Stimulated activated CD8-positive, alpha-beta memory T cell treated with anti-CD3 and anti-CD28 coated beads, Interleukin-12 subunit alpha, Interleukin-12 subunit beta, amount 100 ng/mL, for 24 hours (primary cell): ENCODE measurements around the gene ALDH3B1.

Experiments
- DNase-seq: peaks from one replicate; pipeline ENCODE4 v3.0.0-alpha.2; 2020; ENCODE audit errors: extremely low read depth

The ALDH3B1 gene

DNA sequence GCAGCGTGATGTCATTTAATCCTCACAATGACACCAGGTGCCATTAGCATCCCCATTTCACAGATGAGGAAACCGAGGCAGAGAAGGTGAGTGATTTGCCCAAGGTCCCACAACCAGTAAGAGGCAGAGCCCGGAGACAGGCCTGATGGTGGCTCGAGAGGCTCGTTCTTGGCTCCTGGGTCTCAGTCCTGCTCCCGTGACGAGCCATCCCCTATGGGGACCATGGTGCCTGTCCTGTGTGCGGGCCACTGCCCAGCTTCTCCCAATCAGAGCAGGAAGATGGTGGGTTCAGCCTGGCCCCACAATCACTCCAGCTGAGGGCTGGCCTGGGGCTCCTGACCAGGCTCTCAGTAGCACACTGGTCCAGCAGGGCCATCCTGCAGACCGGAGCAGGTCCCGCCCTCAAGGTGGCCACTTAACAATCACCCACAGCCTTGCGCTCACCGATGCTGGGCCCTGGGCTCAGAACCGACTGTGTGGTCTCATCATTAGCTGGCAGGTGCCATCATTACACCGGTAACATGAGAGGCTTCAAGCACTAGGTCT, 3.6 kb downstream of the ALDH3B1 start:
- no peak for DNase-seq

DNA sequence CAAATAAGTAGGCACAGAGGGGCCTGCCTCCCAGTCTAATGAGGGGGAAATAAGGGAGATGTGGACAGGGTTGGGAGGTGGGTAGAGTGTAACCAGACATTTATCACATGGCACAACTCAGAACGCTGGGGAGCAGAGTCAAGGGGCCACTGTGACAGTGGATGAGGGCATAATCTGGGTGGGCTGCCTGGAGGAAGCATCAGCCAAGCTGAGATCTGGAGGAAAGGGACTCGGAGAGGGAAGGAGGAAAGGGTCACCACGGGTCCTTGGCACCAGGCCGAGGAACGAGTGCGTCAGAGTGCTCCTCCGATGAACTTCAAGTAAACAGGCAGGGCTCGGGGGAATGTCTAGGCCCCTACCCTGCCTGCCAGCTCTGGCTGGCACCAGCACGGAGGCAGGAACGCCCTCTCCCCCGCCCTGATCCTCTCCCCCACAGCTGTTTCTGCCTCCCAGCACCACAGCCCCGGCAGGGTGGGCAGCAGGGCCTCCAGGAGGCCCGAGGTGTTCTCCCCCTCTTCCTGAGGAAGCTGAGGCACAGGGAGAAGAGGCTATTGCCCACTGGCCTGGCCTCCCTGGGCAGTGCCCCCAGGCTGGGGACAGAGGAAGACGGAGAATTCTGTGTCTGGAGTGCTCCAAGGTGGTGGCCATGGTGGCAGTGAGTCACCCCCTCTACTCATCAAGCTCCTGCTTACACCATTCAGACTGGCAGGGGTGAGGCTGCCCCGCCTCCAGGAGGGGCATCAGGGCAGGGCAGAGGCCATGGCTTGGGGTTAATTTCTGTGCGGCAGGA, 4.2 kb downstream of the ALDH3B1 start:
- DNase-seq: no peak

DNA sequence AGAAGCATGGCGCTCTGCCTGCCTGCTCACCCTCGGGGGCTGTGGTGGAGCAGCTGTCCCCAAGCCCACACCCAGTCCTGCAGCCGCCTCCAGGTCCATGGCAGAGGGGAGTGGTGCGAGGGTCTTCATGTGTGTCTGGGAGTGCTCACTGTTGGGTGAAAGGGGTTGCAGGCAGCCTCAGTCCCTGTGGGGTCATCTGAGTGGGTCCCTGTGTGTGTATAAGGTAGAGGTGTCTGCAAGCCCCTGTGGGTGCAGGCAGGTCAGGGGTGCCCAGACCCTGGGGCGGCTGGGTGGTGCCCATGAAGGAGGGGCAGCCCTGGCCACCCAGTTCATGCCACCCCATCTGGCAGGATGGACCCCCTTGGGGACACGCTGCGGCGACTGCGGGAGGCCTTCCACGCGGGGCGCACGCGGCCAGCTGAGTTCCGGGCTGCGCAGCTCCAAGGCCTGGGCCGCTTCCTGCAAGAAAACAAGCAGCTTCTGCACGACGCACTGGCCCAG, 4.9 kb downstream of the ALDH3B1 start:
- no peak for DNase-seq

DNA sequence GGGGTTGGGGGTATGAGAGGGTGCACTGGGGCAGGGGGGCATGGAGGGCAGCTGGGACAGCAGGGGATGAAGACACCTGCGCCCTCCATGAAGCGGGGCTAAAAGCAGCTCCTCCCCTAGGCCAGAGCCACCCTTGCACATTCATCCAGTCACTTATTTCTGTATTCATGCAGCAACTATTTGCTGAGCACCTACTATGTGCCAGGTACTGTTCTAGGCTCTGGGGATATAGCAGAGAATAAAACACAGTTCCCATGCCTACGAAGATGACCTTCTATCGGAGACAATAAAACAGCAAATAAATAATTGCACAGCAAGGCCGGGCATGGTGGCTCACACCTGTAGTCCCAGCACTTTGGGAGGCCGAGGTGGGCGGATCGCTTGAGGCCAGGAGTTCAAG, 5.3 kb downstream of the ALDH3B1 start:
- no peak for DNase-seq

DNA sequence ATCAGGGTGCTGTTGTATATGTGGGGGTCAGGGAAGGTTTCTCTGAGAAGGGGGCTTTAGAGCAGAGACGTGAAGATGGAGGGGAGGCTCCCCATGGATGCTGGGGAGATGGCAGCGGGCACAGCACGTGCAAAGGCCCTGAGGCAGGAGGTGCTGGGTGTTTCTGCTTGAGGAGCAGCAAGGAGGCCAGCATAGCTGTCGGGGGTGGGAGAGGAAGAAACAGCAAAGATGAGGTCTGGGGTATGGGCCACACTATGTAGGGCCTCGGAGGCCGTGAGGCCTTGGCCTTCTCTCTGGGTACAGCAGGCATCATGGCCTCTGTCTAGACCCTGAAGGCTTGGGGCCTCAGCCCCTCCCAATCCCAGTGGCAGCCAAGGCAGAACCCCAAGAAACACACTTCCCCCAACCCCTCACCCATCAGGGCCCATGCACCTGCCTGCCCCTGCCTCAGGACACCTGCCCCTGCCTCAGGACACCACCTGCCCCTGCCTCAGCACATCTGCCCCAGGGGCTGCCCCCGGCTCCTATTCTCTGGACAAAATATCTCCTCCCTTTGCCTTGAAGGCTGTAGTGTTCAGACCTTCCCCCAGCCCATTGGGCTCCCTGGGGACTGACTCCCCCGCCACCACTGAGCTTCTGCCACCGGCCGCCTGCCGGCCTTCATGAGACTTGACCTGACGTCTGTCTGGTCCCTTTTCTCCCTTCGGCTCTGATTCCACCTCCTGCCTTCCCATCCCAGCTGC, 6.2 kb downstream of the ALDH3B1 start:
- no peak for DNase-seq

DNA sequence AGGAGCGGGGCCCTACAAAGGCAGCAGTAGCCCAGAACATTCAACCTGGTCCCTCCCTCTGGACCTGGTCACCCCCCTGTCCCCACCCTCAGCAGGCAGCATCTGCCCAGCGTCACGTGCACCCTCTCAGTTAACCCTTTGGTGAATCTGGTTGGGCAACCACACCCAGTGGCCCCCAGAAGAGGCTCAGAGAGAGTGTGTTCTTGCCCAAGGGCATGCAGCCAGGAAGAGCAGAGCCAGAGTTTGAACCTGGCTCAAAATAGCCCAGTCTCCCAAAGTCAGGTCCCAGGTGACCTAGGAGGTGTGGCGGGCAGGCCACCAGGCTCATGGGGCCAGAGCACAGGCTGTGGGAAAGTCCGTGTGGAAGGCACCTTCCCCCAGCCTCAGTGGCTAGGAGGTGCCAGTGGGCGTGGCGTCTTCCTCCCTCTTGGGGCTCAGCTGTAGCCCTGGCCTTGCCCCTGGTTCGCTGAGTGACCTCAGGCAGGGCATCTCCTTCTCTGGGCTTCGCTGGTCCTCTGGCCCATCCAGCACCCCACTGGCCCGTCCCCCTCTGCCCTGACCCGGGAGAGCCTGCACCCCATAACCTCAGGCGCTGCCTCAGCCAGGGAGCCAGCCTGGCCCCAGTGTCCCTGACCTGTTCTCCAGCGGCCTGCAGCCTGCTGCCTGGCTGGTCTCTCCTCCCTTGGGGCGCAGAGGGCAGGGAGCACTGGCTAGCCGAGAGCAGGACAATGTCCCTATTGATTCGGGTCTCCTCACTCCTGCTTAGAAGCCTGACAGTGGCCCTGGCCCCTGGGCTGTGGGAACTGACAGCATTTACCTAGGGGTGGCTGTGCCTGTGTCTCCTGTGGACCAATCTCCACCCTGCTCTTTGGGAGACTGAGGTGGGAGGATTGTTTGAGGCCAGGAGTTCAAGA, 7.0 kb downstream of the ALDH3B1 start:
- no peak for DNase-seq

DNA sequence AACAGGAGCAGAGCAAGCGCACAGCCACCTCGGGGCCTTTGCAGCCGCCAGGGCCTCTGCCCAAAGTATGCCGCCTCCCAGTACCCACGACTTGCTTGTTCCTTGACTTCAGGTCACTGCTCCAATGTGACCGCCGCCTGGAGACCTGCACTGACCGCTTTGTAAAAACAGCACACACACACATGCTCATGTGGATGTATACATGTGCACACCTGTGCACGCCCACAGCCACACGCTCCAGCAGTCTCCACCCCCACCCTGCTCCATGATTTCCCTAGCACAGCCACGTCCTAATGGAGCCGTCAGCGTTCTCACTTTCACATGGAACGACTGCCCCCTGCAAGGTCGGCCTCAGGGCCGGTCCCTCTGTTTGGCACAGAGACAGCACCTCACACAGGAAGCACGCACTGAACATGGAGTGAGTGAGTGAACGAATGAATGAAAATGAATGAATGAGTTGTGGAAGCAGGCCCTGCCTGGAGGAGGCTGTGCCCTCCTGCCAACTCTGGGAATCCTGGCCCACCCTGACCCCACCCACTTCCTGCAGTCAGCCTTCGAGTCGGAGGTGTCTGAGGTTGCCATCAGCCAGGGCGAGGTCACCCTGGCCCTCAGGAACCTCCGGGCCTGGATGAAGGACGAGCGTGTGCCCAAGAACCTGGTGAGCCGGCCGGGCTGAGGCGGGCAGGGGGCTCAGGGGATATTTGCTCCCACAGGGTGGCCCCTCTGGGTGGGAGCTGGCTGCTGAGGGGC, 8.0 kb downstream of the ALDH3B1 start:
- no peak for DNase-seq

DNA sequence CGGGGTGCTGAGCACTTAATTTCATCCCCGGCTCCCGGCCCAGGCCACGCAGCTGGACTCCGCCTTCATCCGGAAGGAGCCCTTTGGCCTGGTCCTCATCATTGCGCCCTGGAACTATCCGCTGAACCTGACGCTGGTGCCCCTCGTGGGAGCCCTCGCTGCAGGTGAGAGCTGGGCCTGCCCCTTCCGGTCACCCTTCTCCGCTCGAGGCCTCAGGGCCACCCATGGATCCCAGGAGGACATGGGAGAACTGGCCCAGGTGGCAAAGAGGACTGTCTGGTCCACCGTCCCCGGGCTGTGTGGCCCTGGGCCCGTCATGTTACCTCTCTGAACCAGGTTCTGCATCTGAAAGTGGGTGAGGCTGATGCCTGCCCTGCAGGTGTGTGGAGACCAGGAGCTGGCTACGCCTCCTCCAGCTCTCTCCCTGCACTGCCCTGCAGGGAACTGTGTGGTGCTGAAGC, 8.6 kb downstream of the ALDH3B1 start:
- no peak for DNase-seq

DNA sequence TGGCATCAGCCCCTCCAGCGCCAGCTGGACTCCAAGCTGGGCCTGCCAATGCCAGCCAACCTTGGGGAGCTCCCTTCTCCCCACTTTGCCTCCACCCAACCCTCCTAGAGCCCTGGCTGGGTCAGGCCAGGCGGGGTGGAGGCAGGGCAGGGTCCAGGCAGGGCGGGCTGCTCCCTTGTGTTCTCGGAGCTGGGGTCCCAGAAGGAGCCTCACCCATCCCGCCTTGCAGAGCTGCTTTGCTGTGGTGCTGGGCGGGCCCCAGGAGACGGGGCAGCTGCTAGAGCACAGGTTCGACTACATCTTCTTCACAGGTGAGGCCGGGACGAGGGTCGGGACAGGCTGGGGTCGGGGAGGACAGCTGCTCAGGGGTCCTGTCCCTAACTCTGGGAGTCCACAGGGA, 9.4 kb downstream of the ALDH3B1 start:
- no peak for DNase-seq

DNA sequence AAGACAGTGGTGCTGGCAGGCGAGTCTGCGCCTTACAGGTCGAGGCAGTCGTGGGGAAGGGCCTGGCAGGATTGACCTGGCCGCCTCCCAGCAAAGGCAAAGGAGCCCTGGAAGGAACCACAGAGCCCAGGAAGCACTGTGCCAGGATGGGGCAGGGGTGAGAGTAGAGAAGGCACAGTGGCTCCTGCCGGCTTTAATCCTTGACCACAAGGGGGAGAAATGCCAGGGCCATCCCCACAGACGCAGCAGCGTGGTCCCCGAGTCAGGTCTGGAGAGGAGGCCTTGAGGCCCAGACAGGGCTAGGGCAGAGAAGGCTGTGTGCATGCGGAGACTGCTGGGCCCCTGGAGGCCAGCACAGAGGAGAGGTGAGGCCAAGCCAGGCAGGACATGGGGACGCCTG, 10.4 kb downstream of the ALDH3B1 start:
- no peak for DNase-seq

DNA sequence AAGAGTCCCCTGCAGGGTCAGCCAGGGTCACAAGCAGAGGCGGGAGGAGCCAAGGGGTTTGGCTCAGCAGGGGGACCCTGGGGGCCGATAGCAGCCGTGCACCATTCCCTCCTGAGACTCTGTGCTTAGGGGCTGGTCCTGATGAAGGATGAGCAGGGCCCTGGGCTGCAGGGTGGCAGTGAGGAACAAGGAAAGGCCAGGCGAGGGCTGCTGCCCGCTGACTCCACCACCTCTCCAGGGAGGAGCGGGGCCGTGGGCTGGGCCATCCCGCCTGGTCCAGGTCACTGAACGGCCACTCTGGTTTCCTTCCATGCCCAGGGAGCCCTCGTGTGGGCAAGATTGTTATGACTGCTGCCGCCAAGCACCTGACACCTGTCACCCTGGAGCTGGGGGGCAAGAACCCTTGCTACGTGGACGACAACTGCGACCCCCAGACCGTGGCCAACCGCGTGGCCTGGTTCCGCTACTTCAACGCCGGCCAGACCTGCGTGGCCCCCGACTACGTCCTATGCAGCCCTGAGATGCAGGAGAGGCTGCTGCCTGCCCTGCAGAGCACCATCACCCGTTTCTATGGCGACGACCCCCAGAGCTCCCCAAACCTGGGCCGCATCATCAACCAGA, 11.2 kb downstream of the ALDH3B1 start:
- DNase-seq: no peak

DNA sequence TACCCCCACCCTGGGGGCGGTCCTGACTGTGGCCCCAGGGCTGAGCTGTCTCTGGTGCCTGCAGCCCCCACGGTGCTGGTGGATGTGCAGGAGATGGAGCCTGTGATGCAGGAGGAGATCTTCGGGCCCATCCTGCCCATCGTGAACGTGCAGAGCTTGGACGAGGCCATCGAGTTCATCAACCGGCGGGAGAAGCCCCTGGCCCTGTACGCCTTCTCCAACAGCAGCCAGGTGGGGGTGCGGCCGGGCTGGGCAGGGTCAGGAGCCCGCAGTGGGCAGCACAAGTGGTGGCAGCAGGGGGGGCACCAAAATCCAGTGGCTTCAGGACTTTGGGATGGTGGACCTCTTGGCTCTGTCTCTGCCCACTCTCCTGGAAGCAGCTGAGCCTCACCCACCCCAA, 12.4 kb downstream of the ALDH3B1 start:
- DNase-seq: no peak

DNA sequence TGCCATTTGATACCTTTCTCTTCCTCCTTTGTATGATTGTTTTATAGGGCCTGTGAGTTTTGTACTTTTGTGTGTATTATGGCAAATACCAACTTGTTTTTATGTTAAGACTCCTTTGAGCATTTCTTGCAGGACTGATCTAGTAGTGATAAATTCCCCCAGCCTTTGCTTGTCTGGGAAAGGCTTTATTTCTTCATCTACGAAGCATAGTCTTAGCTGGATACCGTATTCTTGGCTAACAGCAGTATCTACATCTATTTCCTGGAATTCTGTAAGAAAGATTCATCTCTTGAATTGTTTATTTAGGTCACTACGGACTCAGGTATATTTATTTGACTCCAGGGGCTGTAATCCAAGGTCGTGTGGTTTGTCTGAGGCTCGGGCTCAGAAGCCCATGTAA, 14.4 kb downstream of the ALDH3B1 start:
- DNase-seq: no peak

DNA sequence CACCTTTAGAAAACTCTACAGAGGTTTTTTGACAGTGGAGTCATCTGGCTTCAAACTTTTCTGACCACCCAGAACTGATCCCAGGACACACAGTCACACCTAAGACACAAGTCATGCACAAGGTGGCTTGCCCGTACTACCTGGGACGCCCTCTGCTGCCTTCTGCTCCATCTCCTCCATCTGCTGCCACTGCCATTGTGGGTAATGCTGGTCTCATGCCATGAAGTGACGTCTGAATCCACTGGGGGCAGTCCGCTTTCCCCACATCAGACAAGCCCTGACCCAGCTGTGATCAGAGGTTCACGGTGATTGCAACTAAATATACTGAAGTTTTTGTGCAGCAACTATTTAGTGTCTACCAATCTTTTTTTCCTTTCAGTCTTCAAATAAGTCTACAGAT, 14.9 kb downstream of the ALDH3B1 start:
- no peak for DNase-seq

DNA sequence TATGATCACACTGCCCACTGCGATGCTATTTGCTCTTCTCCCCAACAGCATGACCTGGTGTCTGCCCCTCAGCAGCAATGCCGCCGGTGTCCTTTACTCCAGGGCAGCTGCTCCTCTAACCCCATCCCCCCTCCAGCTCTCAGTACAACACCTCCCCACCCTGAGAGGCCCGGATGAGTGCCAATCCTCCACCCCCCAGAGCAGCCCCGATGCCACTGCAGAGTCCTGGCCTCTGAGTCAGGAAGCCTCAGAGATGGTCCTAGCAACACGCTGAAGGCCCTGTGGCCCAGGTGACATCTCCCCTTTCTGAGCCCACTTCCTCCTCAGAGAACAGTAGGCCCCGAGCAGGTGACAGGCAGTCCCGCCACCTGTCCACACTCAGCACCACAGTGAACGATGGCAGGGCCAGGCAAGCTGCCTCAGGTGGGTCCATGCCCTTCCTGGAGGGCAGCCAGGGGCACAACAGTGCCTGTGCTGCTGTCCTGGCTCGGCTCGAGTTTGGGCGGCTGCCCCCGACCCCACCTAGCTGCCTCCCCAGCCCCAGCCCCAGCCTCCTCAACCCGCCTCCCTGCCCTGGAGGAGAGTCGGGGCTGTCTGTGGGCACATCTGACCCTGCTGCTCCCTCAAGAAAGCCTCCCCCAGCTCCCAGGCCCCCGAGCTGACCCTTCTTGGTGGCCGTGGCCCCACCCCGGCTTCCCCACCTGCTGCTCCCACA, 16.4 kb downstream of the ALDH3B1 start:
- DNase-seq: no peak

DNA sequence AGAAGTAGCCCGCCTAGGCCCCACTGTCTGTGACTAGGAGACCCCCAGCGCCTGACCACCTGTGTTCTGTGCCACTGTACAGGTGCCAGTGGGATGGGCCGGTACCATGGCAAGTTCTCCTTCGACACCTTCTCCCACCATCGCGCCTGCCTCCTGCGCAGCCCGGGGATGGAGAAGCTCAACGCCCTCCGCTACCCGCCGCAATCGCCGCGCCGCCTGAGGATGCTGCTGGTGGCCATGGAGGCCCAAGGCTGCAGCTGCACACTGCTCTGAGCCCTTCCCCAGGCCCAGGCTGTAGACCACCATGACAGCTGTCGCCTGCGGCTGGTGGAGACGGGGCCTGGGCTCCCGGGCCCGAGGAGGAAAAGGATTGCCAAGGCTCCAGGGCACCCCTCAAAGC, 17.5 kb downstream of the ALDH3B1 start:
- DNase-seq: no peak

DNA sequence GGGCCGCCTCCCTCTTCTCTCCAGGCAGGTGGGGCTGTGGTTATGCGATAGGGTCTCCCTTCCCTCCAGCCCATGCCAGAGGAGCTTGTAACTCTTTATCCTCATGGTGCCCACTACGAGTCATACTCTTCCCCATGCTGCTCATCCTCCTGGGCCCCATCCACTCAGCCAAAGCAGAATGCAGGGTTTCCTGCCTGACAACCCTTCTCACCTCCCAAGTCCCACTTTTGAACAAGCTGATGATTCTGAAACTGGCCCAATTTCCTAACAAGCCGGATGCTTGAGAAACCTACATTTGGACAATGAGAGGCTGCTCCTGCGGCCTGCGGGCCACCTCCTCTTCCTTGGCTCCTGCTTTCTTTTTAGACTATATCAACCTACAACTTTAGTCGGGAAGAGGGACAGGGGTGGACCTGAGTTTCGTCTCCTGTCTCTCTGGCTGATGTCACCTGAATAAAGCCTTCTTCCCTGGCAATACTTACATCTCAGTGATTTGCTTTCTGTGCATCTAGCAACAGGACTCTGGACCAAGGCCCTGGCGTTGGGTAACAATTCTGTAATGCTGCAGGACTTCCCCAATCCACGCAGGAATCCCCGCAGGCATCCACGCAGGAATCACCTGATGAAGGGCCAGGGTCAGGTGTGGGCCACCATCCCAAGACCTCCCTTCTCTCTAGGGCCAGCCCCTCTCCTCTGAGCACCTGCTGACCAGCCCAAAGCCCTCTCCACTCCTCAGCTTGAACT, 18.8 kb downstream of the ALDH3B1 start:
- DNase-seq: no peak

DNA sequence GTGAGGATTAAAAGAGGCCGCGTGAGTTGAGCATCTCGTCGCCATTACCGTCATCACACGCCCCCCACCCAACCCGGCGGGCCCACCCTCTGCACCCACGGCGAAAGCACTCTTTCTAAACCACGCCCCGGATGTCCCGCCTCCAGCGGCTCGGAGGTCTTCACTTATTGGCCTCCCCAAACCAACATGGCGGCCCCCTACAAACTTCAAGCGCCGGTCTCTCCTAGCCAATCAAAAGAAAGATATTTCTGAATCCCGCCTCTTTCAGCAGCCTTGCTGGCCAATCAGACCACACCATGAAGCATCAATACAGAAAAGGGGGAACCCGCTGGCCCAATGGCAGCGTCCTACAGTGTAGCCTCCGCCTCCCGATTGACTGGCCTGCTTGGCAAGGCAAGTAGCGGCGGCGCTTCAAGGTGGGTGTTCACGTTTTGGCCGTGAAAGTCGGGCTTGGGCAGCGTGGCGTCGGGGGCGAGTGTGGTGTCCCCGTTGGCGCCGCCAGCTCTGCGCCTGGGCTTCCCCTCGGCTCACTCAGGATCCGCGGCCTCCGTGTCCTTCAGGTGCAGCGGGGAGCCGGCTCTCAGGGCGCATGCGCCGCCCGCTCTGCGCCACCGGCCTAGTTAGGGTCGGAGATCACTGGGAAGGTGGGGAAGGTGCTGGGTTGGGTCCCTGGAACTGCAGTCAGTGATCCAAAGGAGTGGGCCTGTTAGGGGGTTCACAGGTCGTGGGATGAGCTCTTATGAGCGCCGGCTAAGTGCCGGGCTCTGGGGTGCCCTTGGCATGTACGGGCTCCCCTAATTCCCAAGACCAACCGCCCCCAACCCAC, 20.4 kb downstream of the ALDH3B1 start, which contains the start of gene NDUFS8:
Gene NDUFS8 (plus strand): TSS at position 364 of the 826 bp plus-strand sequence. CDS start 1,471 bp downstream, outside the sequence.
- peak; percentile 98 for DNase-seq
